RWPE1 (cell line): ENCODE results near the gene COL4A1.

Source experiments
- CTCF ChIA-PET: fragments of 350-600 bp; sonication (Branson Sonifier 250); formaldehyde crosslinking; extraction: SDS; loops from one replicate; lab custom pipeline; 2021; lab: Yijun Ruan, JAX
- POLR2A ChIA-PET: fragments of 400-600 bp; formaldehyde crosslinking; extraction: SDS; loops from one replicate; lab custom pipeline; 2020; ENCODE audit warnings: antibody characterized with exemption; ENCODE audit not compliant: low non-redundant PET; lab: Yijun Ruan, JAX
- DNase-seq: peaks from one replicate; pipeline ENCODE4 v3.0.0; 2012; ENCODE audit warnings: low spot score
- H3K27ac ChIP-seq: fragments of 450-650 bp; 2 replicates; pipeline ENCODE4 v1.5.1; 2017
- TF ChIP-seq, protein P1 (sequence below): fragments of 450-650 bp; conservative IDR thresholded peaks from 2 replicates; pipeline ENCODE4 v1.5.1; 2017; ENCODE audit warnings: low read depth, mild to moderate bottlenecking

Gene COL4A1

GRCh38 chr13:110334256-110334655, 27.3 kb upstream of the COL4A1 start:
- H3K27ac ChIP-seq, result no peak overlapping the region
- ChIA-PET POLR2A (no interaction called here), CTCF (no interaction called here)
- no peak for DNase-seq
- TF ChIP-seq, protein P1, sequence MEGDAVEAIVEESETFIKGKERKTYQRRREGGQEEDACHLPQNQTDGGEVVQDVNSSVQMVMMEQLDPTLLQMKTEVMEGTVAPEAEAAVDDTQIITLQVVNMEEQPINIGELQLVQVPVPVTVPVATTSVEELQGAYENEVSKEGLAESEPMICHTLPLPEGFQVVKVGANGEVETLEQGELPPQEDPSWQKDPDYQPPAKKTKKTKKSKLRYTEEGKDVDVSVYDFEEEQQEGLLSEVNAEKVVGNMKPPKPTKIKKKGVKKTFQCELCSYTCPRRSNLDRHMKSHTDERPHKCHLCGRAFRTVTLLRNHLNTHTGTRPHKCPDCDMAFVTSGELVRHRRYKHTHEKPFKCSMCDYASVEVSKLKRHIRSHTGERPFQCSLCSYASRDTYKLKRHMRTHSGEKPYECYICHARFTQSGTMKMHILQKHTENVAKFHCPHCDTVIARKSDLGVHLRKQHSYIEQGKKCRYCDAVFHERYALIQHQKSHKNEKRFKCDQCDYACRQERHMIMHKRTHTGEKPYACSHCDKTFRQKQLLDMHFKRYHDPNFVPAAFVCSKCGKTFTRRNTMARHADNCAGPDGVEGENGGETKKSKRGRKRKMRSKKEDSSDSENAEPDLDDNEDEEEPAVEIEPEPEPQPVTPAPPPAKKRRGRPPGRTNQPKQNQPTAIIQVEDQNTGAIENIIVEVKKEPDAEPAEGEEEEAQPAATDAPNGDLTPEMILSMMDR, result no peak

GRCh38 chr13:110333837-110334236, 26.9 kb upstream of the COL4A1 start:
- ChIA-PET POLR2A (no interaction called here), CTCF (interaction anchor here (0.5 kb wide), 1 partner anchor 10 kb away, joined by 6 read pairs; no protein-coding TSS in a partner anchor)
- H3K27ac ChIP-seq, result no peak overlapping the region
- TF ChIP-seq, protein P1, result no peak
- DNase-seq, result no peak

DNA sequence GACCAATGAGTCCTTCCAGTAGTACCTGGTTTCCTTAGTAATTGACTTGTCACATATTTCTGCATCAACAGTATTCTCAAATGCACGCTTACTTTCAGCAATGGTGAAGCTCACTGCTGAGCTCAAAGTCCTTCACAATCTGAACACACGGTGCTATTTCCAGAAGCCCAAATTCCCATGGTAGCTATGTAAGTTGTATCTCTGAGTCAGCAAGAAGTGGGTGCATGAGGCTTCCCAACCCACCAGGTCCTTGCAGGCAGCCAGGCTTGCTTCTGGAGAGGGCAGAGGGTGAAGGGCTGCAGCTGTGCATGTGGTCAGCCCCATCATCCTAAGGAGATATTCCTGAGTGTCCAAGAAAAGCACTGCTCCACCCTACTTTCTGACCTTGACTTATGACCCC, 25.8 kb upstream of the COL4A1 start:
- no peak for DNase-seq
- no peak overlapping the region for H3K27ac ChIP-seq
- ChIA-PET CTCF (no interaction called here), POLR2A (no interaction called here)
- TF ChIP-seq, protein P1, result no peak

DNA sequence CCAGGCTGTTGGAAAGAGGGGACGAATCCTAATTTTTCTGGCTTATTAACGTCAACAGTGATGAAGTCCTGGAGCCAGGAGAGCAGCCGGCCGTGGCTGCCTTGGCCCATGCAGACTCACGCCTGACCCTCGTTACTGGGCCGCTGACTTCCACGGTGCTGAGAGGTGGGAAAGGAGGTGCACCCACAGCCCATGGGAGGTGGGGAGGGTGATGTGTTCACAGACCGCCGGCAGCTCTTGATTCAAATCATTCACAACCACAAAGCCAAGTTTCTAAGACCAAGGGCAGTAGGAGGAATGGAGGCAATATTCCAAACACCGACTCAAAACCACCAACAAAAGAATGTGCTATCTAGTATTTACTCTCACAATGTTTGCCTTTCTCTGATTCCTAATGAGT, 24.4 kb upstream of the COL4A1 start:
- H3K27ac ChIP-seq, result no peak overlapping the region
- POLR2A ChIA-PET, result no interaction called here
- TF ChIP-seq, protein P1, result no peak
- DNase-seq, result no peak
- CTCF ChIA-PET, result no interaction called here

DNA sequence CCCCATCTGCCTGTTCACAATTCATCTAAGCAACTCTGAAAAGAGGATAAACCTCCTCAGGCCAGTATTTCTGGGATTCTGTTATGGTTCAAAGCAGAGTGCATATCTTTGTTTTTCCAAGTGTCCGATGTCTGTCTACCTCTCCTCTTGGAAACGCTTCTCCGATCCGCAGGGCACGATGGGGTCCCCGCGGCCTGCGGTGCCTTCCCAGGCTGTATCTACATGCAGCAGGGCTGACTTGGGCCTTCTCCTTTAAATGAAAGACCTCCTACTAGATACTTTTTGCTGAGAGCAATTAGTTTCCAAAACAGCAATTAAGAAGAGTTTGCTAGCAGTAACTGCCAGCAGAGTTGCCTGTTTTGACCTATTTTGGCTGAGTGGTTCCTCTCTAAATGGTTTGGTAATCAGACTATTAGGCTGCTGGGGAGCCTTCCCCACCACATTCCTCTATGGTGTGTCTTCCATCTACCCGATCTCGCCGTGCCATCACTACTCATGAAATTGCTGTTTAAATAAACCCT, 23.6 kb upstream of the COL4A1 start:
- TF ChIP-seq, protein P1, result no peak
- H3K27ac ChIP-seq, result no peak overlapping the region
- ChIA-PET CTCF (interaction anchor here (0.6 to 0.7 kb wide), 2 partner anchors 13 to 81 kb away, joined by 3 read pairs; no protein-coding TSS in a partner anchor), POLR2A (no interaction called here)
- DNase-seq, result no peak

DNA sequence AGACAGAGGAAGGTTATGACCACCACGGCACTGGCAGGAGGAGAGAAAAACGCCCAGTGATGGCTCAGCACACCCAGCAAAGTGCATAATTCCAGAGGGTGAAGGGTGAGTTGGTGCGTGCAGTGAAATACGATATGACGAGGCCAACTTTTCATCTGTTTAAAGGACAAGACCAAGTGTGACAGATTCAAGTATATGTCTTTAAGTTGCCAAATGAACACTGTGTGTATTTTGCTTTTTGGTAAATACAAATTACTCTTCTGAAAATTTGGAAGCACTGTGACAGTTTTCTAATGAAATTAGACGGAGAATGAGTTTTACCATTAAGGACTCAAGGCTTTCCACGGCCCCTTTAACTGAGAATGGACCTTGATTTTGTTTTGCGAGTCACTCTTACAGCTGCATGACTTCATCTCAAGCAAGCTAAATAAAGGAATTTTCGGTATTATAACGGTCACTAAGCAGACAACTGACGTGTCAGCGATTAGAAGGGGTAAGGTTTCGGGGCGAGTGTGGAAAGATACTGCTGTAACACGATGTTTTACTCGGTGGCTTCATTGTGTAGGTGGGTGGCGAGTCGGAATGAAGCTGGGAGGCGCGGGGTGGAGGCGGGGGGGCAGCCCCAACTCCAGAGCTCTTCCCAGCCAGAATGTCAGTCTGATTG, 23.0 kb upstream of the COL4A1 start:
- DNase-seq, result no peak
- TF ChIP-seq, protein P1, result no peak
- no peak overlapping the region for H3K27ac ChIP-seq
- POLR2A ChIA-PET, result no interaction called here
- CTCF ChIA-PET, result interaction anchor here (0.6 to 0.7 kb wide), 2 partner anchors 12 to 82 kb away, joined by 3 read pairs; no protein-coding TSS in a partner anchor
